Astrocyte of the hippocampus (primary cell): Measurements from ENCODE around the gene WDR27.
"Not testable (repeated sequence)": the region's sequence is repeated elsewhere in the genome, so short reads cannot be mapped to it uniquely, and the experiment has no call there.

Source experiments
- DNase-seq: peaks from one replicate; pipeline ENCODE4 v3.0.0; 2011; ENCODE audit warnings: low read depth, low spot score

WDR27 gene

GRCh38 chr6:169487579-169488436, 214.0 kb downstream of the WDR27 start:
- DNase-seq, result peak; percentile 17

DNA sequence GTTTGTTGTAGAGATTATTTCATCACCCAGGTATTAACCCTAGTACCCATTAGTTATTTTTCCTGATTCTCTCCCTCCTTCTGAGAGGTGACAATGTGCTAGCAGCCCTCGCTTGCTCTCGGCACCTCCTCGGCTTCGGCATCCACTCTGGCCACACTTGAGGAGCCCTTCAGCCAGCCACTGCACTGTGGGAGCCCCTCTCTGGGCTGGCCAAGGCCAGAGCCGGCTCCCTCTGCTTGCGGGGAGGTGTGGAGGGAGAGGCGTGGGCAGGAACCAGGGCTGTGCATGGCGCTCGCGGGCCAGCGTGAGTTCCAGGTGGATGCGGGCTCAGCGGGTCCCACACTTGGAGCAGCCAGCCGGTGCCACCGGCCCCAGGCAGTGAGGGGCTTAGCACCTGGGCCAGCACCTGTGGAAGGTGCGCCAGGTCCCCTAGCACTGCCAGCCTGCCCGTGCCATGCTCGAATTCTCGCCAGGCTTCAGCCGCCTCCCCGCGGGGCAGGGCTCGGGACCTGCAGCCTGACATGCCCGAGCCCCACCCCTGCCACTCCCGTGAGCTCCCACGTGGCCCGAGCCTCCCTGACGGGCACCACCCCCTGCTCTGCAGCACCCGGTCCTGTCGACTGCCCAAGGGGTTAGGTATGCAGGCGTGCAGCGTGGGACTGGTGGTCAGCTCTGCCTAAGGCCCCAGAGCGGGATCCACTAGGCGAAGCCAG, 221.9 kb downstream of the WDR27 start:
- no peak for DNase-seq

DNA sequence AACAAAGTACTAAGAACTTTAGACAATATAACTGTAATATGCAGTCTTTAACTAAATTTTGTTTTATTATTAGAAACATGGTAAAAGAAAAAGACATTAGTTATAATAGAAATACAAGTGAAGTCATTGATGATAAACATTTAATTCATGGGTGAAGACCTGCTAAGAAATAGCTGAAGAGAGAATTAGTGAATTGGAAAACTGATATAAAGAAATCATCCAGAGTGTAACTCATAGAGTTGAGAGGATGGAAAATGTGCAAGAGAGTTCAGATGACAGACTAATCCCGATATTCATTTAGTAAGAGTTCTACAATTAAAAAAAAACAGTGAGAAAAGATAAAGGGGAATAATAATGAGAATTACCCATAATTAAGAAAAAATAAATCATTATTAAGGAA, 227.5 kb downstream of the WDR27 start:
- no peak for DNase-seq

- no peak for DNase-seq
These were observed 228.2 kb downstream of the WDR27 start for GRCh38 chr6:169473663-169474062.

- no peak for DNase-seq
These were observed 228.9 kb downstream of the WDR27 start for GRCh38 chr6:169472786-169473416.

GRCh38 chr6:169470790-169471189, 231.0 kb downstream of the WDR27 start:
- DNase-seq, result no peak

GRCh38 chr6:169469028-169469427, 232.8 kb downstream of the WDR27 start:
- DNase-seq, result no peak

GRCh38 chr6:169467755-169468154, 234.1 kb downstream of the WDR27 start:
- not testable (repeated sequence) for DNase-seq

GRCh38 chr6:169466256-169466655, 235.6 kb downstream of the WDR27 start:
- not testable (repeated sequence) for DNase-seq

DNA sequence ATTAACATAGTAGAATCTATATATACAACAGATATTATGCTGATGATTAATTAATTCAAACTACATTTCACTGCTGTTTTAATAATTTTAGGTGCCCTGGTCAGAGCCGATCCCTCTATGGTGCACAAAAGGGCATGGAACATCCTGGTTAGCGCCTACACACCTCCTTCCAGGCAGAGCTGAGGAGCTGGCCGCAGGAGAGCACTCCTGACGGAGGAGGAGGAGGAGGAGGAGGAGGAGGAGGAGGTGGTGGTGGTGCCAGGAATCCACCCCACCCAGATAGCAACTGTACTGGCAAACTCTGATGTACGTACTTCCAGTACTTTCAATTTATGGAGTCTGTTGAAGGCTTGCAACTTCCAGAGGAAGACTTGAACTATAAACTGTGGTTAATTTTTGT, 244.1 kb downstream of the WDR27 start:
- no peak for DNase-seq

- DNase-seq, result no peak
These were observed 245.0 kb downstream of the WDR27 start for GRCh38 chr6:169456840-169457239.

DNA sequence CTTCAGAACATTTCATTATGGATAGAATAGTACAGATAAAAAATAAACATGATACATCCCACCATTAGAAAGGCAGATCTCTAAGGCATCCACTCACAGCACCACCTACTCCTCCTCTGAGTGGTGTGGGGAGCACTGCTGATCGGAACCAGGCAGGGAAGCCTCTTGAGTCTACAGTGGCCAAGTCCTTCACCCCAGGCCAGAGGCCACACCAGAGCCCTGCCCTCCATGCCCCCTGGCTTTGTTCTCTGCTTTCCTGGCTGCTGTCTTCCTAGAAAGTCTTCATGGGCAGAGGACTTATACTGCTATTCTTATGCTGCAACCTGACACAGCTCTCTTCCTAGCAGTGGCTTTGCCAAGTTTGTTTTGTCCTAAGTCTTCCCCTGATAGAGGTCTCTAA, 246.4 kb downstream of the WDR27 start:
- no peak for DNase-seq

DNA sequence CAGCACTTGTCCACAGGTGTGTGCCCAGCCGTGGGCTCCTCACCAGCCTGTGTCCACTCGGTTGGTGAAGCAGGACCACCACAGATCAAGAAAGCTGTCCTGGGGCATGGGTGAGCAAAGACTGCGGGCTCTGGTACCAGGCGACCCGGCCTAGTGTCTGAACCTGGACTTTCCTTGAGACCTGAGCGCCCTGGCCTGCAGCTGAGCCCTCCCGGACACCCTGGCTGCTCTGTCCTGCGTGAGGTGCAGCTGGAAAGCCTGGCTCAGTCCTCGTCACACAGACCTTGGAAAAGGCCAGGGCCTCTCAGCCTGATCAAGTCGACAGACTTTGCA, 247.0 kb downstream of the WDR27 start:
- DNase-seq, result no peak

DNA sequence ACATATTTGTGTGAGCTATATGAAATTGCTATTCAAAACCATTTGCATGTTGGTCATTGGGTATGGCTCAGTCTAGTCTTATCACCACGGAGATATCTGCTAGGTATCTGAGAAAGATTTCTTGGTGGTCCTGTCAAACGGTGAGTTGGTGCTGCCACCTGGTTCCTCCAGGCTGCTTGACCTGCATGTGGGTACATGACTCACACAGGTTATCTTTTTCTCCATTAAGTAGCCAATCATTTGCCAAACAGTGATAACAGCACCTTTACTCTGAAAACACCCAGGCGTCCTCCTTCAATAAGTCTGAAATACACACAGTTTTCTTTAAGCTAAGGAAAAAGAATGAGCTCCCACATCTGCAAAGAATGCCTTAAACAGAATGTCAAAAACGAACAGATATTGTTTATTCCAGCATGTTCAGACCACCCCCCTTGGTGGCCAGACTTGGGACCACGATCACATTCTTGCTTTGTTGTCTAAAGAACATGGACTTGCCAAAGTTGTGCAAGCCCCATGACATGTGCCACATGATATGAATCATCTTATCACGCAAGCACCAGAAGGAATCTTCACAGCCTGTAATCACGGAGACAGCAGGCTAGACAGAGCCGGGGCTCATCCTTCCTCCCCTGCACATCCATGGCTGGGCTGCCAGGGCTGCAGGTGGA, 247.5 kb downstream of the WDR27 start:
- peak; percentile 26 for DNase-seq

- DNase-seq, result no peak
These were observed 248.8 kb downstream of the WDR27 start for GRCh38 chr6:169452869-169453620.

DNA sequence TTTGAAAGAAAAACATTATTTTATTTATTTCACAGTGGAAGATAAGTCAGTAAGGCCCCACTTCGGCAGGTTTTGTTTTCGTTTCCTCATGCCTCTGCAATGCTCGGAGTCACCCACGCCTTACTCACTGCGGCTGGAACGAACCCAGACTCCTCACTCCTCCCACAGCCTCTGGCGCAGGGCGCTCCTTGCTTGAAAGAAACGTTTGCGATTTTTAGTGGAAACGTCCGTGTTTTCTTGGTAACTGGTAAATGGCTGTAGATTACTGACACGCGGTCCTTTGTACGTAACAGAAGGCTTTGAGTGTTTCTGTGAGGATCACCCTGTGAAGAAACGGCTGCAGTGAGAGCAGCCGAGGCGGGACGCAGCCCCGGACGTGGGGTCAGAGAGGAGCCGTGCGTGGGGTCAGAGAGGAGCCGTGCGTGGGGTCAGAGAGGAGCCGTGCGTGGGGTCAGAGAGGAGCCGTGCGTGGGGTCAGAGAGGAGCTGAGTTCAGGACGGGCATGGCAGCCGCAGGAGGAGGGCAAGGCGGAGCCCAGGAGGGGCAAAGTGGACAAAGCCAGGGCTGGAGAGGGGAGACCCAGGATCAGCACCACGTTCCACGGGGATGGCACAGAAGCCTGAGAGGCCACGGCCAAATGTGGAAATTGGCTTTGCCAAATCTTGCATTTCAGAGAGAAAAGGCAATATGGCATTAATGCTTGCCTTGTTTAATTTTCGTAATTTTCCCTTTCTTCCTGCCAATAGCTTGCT, 249.5 kb downstream of the WDR27 start:
- DNase-seq, result peak; percentile 83

DNA sequence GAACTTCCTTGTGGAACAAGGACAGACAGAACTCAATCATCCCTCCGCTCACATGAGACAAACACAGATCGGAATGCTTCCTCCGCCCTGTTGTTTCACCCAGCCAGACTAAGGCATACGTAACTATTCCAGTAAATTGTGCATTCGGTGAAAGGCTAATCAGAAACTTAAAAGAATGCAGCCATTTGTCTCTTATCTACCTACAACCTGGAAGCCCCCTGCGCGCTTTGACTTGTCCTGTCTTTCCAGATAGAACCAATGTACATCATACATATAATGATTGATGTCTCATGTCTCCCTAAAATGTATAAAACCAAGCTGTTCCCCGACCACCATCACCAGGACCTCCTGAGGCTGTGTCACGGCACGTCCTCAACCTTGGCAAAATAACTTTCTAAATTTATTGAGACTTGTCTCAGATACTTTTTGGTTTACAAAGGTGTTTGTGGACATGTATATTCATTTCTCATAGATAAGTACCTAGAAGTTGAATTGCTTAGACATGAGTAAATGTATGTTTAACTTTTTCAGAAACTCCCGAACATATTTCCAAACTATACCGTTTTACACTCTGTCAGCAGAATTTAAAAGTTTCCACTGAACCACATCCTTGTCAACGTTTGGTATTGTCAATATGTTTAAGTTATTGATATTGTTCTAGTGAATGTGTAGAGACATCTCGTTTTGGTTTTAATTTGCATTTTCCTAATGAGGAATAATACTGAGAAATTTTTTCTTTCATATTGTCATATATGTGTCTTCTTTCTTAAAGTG, 250.6 kb downstream of the WDR27 start:
- DNase-seq, result no peak

DNA sequence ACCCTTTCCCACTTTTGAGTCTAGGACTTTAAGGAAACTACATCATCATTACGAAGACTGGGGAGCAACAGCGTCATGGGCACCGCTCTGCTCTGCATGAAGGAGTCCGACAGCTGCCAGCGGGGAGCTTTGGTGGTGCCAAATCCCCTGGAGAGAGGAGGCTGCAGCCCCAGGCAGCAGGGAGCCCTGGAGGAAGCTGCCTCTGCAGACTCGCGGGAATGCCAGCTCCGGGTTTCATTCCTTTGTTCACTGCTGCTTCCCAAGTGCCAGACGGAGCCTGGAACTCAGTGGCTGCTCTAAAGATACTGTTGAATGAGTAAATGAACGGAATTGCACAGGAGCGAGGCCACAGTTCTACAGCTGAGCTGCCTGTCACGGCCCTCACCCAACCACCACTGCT, 251.7 kb downstream of the WDR27 start:
- DNase-seq, result peak; percentile 39

- no peak for DNase-seq
These were observed 252.6 kb downstream of the WDR27 start for GRCh38 chr6:169449221-169449620.
